ENCODE data around the gene CDK5R2. TPM values are rescaled to one million over a fixed set of nuclear protein-coding genes. Genes with fewer than 3 reads are reported as not detected.

Gene CDK5R2
- total RNA-seq, result not detected in 2 replicates

GRCh38 chr2:218959141-218959731 is at the start of gene CDK5R2:
TSS of gene CDK5R2 (plus strand) at chr2:218959666. CDS start at chr2:218959821, 155 bp downstream.

GRCh38 chr2:218985021-218985324 is 25.5 kb downstream of the CDK5R2 start, which contains the start of gene FEV:
TSS of gene FEV (minus strand) at chr2:218985184. CDS start at chr2:218985075, 109 bp downstream.

GRCh38 chr2:218993345-218994315 is 34.2 kb downstream of the CDK5R2 start, which contains the start of gene CRYBA2:
TSS of gene CRYBA2 (minus strand) at chr2:218993422. CDS start at chr2:218993176, 246 bp downstream.

Small RNA genes lying within 50 kb of the gene (small RNA-seq; reads per million reads assigned to genes)
- gene MIR375 (0.21 reads per million), gene RNU6-642P (not detected)

Other genes with a start within 250 kb of the CDK5R2 start
- gene TTLL4, start 248.8 kb upstream of the CDK5R2 start, total RNA-seq, result 18.9 and 21.8 TPM in 2 replicates
- gene CYP27A1, start 177.5 kb upstream of the CDK5R2 start, total RNA-seq, result 4.1 and 6.4 TPM in 2 replicates
- not detected in 2 replicates for gene PRKAG3, start 127.9 kb upstream of the CDK5R2 start, total RNA-seq
- gene WNT6, start 99.9 kb upstream of the CDK5R2 start, total RNA-seq, result not detected in 2 replicates
- 0.07 TPM in 1 of 2 replicates, not detected in the other for gene WNT10A, start 78.8 kb upstream of the CDK5R2 start, total RNA-seq
- gene FEV, start 25.5 kb downstream of the CDK5R2 start, total RNA-seq, result not detected in 2 replicates
- not detected in 2 replicates for gene CRYBA2, start 33.8 kb downstream of the CDK5R2 start, total RNA-seq
- not detected in 2 replicates for gene CFAP65, start 81.8 kb downstream of the CDK5R2 start, total RNA-seq
- gene IHH, start 101.3 kb downstream of the CDK5R2 start, total RNA-seq, result 0.13 TPM in 1 of 2 replicates, not detected in the other
- 21.4 and 21.9 TPM in 2 replicates for gene NHEJ1, start 201.1 kb downstream of the CDK5R2 start, total RNA-seq
- 1.8 and 2.1 TPM in 2 replicates for gene SLC23A3, start 210.4 kb downstream of the CDK5R2 start, total RNA-seq
- 19.5 and 20.2 TPM in 2 replicates for gene CNPPD1, start 217.3 kb downstream of the CDK5R2 start, total RNA-seq
- gene RETREG2, start 218.6 kb downstream of the CDK5R2 start, total RNA-seq, result 46.5 and 54.5 TPM in 2 replicates
- 13.8 and 13.9 TPM in 2 replicates for gene ZFAND2B, start 247.1 kb downstream of the CDK5R2 start, total RNA-seq

All from thoracic aorta endothelial cell (primary cell).